RWPE1 (cell line): ENCODE data around the gene MYMX.

Source experiments
- CTCF ChIA-PET: fragments of 350-600 bp; sonication (Branson Sonifier 250); formaldehyde crosslinking; extraction: SDS; loops from one replicate; lab custom pipeline; 2021; lab: Yijun Ruan, JAX
- POLR2A ChIA-PET: fragments of 400-600 bp; formaldehyde crosslinking; extraction: SDS; loops from one replicate; lab custom pipeline; 2020; ENCODE audit warnings: antibody characterized with exemption; ENCODE audit not compliant: low non-redundant PET; lab: Yijun Ruan, JAX
- DNase-seq: peaks from one replicate; pipeline ENCODE4 v3.0.0; 2012; ENCODE audit warnings: low spot score
- H3K27ac ChIP-seq: fragments of 450-650 bp; 2 replicates; pipeline ENCODE4 v1.5.1; 2017
- CTCF ChIP-seq: fragments of 450-650 bp; conservative IDR thresholded peaks from 2 replicates; pipeline ENCODE4 v1.5.1; 2017; ENCODE audit warnings: low read depth, mild to moderate bottlenecking

The MYMX gene

GRCh38 chr6:44247338-44248302, 30.9 kb downstream of the MYMX start:
- POLR2A ChIA-PET = interaction anchor here (0.6 to 1.3 kb wide), 7 partner anchors 9 to 617 kb away, joined by 3 to 6 read pairs (median 4); partner anchors contain the start of gene SLC35B2
- TF ChIP-seq CTCF = no peak
- CTCF ChIA-PET = interaction anchor here (0.7 to 1.1 kb wide), 4 partner anchors 8 to 23 kb away, joined by 3 to 9 read pairs (median 4); partner anchors contain the start of gene TMEM151B
- no peak for DNase-seq
- peak overlapping the region; percentile 91 for H3K27ac ChIP-seq

GRCh38 chr6:44248579-44248978, 31.9 kb downstream of the MYMX start:
- peak overlapping the region; percentile 64 for H3K27ac ChIP-seq
- no peak for TF ChIP-seq CTCF
- no peak for DNase-seq
- CTCF ChIA-PET = interaction anchor here (0.7 to 1.0 kb wide), 2 partner anchors 7 to 9 kb away, joined by 3 read pairs; partner anchors contain the start of gene SLC35B2
- POLR2A ChIA-PET = no interaction called here

- H3K27ac ChIP-seq = peak overlapping the region; percentile 64
- POLR2A ChIA-PET = no interaction called here
- DNase-seq = no peak
- CTCF ChIA-PET = interaction anchor here (1.0 kb wide), 1 partner anchor 8 kb away, joined by 3 read pairs; the partner anchor contains the start of gene SLC35B2
- TF ChIP-seq CTCF = no peak
Measured at GRCh38 chr6:44249082-44249748, 32.5 kb downstream of the MYMX start.

- POLR2A ChIA-PET = no interaction called here
- TF ChIP-seq CTCF = no peak
- CTCF ChIA-PET = no interaction called here
- H3K27ac ChIP-seq = no peak overlapping the region
- no peak for DNase-seq
Measured at GRCh38 chr6:44250067-44250717, 33.5 kb downstream of the MYMX start.

DNA sequence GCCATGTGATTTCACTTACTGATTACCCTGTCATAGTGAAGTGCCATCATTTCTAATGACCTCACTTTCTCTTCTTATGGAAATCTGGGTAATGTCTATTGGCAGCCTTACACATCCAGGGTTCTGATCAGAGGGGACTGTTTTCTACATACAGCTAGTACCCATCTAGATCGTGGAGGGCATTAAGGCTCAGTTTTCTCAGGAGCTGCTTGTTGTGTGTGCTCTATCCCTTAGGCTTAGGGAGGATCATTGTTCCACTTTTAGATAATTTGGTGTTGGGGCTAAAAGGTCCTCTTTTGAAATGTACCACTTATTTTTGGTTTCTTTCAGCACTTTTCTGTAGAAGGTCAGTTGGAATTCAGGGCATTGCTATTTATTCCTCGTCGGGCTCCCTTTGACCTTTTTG, 34.0 kb downstream of the MYMX start:
- POLR2A ChIA-PET = no interaction called here
- CTCF ChIA-PET = no interaction called here
- DNase-seq = no peak
- H3K27ac ChIP-seq = no peak overlapping the region
- no peak for TF ChIP-seq CTCF
